Posterior vena cava (tissue), 2 donors: ENCODE results near the gene GLRX2. TPM values are rescaled to one million over a fixed set of nuclear protein-coding genes. Genes with fewer than 3 reads are reported as not detected.
A peak's percentile ranks its signal among the peaks of the same experiment; 100 is the strongest.
"Not testable (repeated sequence)": the region's sequence is repeated elsewhere in the genome, so short reads cannot be mapped to it uniquely, and the experiment has no call there.

Experiments
- DNase-seq: peaks from one replicate; pipeline ENCODE4 v3.0.0-alpha.2; 2020; ENCODE audit warnings: low spot score
- intact Hi-C, 2 donors: fragments of 100-400 bp; cut with DNase I; formaldehyde crosslinking; loops; one replicate each; pipeline versions ENCODE4 v1.14.1 to v1.14.2; 2022 to 2023
- total RNA-seq, 2 donors: library from RNA; stranded (reverse); fragmentation: NEBNext Ultra II Directional; extraction: Animal tissue kit (Norgen Biotek cat#: 25700); gene quantifications; one replicate each; pipeline ENCODE4 v1.2.1, GENCODE V29; 2021
- donor health status: DM: yes; HTN: yes; CAD: no.
- donor health status: DM: yes; HTN: yes; CAD: no.

GLRX2 gene
- total RNA-seq, 2 donors from 2014 or later = 21.1 to 26.6 TPM

DNA sequence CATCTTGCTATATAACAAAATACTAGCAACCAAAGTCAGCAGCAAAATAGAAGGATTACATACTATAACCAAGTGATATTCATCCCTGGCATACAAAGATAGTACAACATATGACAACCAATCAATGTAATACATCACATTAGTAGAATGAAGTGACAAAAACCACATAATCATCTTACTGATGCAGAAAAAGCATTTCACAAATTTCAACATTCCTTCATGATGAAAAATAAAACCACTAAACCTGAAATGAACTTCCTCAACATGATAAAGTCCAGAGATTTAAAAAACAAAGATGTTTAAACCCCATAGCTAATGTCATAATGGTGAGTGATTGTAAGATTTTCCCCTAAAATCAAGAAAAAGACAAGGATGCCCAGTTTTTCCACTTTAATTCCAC is 27.2 kb downstream of the GLRX2 start:
- intact Hi-C loops = no loop called here
- no peak for DNase-seq

DNA sequence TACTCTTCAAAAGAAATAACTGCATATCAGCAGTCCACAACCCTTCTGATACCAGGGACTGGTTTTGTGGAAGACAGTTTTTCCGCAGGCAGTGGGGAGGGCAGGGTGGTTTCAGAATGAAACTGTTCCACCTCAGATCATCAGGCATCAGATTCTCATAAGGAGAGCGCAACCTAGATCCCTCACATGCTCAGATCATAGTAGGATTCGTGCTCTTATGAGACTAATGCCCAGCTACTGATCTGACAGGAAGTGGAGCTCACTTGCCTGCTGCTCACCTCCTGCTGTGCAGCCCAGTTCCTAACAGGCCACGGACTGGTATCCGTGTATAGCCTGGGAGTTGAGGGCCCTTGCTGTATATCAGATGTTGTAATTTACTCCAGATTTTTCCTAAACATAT is 34.3 kb downstream of the GLRX2 start:
- intact Hi-C loops = no loop called here
- no peak for DNase-seq

DNA sequence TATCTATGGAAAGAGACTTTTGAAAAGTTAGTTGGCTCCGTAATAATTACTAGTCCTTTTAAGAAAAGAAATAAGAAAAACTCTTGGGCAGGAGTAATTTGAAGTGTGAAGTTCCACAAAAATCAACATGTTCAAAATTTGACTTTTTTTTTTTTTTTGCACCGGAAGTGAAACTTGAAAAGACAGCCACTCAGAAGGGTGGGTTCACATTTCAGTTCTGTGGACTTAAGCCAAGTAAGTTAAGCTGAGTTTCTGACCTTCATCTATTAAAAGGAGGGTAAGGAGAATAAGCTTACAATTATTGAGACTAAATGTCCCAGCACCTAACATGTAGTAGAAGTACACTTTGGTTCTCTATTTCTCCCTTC is 34.8 kb downstream of the GLRX2 start:
- intact Hi-C loops = no loop called here
- no peak for DNase-seq

DNA sequence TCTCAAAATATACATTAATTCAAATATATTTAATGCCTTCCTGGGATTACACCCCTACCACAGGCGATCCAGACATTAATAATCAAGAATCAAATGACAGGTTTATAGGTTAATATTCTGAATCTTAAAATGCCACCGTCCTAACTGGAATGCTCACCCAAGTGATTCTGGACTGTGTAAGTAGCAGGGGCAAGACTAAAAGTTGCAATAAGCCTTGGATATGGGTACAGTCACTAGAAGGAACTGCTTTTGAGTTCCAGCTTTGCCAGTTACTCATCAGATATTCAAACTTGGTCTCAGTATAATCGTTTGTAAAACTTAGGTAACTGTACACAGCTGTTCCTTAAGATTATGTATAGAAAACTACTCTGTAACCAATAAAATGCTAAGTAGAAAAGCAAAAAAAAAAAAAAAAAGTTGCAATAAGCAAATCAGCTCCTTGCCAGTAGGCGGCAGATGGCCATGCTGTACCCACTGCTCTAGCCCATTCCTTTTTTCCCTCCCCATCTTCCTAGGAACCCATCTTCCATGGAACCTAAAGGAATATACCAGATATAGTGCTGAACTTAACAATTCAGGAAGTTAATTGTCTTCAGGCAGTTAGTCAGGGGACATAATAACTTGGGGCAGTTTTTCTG is 35.3 kb downstream of the GLRX2 start:
- intact Hi-C loops = loop anchor here in 1 of 2 donors (10.0 kb wide), 1 partner anchor 45 kb away; no protein-coding TSS in a partner anchor
- no peak for DNase-seq

DNA sequence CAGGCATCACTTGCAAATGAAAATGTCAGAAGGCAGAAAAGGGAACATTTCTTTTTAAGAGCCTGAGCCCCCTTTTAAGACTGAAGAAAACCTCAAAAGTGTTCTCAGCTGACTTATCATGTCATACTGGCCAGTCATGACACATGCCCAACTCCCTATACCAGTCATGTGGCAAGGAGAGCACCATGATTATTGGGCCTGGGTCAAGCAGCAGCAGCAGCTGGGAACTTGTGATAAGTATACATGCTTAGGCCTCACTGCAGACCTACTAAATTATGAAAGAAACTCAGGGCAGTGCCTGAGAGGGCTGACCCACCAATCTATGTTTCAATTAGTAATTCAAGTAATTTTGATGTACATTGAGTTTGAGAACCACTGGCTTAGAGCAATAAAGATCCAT is 37.2 kb downstream of the GLRX2 start:
- intact Hi-C loops = loop anchor here in 1 of 2 donors (10.0 kb wide), 1 partner anchor 47 kb away; no protein-coding TSS in a partner anchor
- DNase-seq = no peak

DNA sequence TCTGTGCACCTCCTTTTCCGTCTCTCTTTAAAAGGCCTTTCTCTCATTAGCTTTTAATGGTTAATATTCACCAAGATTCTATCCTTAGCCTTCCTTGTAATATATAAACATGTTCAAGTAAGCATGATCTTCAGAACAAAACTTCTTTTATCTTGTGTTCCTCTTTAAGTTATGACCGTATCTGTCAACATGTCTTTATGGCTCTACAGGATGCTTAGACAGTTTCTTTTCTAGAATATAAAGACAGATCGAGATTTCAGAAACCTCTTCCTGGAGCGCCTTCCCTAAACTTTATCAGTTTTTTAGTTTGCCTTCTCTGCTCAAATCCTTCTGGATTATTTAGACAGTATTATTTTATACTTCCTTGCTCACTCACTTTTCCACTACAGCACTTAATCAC is 38.6 kb downstream of the GLRX2 start:
- no peak for DNase-seq
- intact Hi-C loops = loop anchor here in 1 of 2 donors (10.0 kb wide), 1 partner anchor 48 kb away; no protein-coding TSS in a partner anchor

DNA sequence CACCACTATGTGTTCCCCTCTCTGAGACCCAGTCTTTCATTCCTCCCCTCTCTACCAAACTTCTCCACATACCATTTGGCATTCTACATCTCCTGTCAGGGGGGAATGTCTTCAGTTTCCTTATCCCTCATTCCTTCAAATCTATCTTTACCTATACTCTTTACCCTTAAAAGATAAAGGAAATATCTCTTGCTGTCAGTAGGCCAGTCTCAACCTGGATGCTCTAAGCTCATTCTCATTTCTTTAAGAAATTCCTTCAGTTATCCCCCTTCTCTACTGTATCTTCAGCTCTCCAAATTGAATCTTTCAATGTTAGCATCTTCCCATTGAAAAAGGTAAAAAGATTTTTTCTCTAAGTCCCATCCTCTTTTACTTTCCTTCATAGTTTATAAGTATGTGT is 39.3 kb downstream of the GLRX2 start:
- DNase-seq = no peak
- intact Hi-C loops = loop anchor here in 1 of 2 donors (10.0 kb wide), 1 partner anchor 49 kb away; no protein-coding TSS in a partner anchor

DNA sequence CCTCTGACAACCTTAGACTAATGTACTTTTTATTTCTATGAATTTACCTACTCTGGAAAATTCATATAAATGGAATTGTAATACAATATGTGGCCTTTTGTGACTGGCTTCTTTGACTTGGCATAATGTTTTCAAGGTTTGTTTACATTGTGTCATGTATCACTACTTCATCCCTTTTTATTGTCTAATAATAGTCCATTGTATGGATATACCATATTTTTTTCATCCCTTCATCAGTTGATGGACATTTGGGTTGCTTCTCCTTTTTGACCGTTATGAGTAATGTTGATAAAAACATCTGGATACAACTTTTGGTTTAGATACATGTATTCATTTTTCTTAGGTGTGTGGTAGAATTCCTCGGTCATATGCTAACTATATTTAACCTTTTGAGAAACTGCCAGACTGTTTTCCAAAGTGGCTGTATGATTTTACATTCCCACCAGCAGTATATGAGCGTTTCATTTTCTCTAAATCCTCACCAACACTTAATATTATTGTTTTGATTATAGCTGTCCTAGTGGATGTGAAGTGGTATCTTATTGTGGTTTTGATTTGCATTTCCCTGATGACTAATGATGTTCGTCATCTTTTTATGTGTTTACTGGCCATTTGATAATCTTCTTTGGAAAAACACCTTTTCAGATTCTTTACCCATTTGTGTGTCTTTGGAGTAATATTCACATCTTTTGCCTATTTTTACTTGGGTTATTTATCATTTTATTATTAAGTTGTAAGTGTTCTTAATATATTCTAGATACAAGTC is 42.3 kb downstream of the GLRX2 start:
- intact Hi-C loops = loop anchor here in 1 of 2 donors (10.0 kb wide), 1 partner anchor 52 kb away; no protein-coding TSS in a partner anchor
- DNase-seq = no peak

DNA sequence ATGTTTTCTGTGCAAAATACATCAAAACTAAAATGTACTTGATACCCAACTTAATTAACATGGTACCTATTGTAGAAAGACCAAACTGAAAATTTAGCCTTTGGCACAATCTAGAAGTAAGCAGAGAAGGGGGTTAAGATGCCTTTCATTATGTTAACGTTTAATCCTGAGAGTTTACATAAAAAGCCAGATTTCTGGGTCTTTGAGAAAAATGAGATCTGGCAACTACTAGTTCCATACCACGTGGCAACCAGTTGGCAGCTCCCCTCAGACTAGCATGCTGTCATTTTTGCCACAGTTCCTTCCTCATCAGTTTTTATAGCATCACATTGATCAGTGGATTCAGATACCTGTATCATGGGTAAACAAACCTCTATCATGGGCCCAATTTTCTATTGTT is 44.3 kb downstream of the GLRX2 start:
- no peak for DNase-seq
- intact Hi-C loops = loop anchor here (2.0 to 10.0 kb wide), 2 partner anchors 54 to 60 kb away; no protein-coding TSS in a partner anchor

DNA sequence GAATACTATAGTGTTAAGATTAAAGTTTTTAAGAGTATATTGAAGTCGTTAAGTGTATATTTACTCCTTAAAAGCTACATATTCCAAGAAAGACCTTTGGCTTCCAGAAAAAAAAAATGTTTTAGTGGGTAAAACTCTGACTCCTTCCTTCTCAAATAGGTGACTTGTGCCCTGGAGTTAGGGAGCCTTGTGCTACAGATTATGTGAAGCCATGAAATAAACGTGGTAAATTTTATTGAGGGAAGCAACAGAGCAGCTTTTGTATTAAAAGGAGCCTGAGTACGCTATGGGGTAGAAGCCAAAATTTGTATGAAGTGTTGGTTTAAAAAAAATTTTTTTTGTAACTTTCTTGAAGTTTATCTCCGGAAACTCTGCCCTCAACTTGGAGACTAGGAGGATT is 44.8 kb downstream of the GLRX2 start:
- intact Hi-C loops = loop anchor here (2.0 to 10.0 kb wide), 2 partner anchors 54 to 60 kb away; no protein-coding TSS in a partner anchor
- DNase-seq = no peak

DNA sequence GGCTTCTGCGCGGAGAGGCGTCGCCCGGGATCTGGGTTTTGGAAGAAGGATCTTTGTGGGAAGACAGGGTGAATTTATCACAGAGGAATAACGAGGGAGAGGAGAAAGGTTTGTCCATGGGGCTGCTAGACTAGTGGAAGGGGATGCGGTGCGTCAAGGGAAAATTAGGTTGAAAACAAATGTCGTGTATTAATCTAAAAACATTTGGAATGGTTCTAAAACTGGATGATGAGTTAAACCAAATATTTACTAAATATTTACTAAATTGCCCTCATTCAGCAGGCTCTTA is 45.2 kb downstream of the GLRX2 start:
- DNase-seq = no peak
- intact Hi-C loops = loop anchor here (2.0 to 10.0 kb wide), 2 partner anchors 55 to 61 kb away; no protein-coding TSS in a partner anchor

DNA sequence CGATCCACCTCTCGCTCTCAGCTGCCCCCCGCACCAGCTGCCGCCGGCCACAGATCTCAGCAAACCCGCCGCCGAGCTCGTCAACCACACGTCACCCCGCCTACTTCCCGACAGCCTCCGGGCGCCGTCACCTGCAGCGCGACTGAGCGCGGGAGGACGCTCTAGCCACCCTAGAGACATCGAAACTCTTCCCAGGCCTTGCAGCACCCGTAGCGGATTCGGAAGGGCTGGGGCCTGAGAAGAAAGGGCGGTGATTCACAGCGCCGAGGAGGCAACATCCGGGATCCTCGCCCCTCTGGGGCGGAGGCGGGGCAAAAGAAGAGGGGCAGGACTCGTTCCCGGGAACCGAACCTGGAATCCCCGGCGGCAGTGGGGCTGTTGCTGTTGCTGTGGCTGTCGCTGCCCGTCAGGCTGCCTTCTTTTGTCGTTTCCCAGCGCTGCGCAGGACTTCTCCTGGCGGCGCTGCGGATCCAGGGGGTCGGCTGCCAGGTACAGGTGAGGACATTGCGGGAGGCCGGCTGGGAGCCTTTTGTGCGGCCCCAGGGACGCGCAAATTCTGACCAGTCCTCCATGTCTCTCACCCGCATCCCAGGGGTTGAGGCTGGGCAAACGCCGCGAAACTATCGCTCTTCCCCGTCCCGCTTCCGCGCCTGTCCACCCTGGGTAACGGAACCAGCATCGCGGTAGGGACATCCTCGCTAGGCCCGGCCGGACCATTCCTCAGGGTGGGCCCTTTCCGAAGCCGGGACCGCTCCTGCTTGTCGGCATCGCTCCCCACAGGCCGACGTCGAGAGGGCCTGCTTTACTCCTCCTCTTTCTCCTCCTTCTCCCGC is 45.7 kb downstream of the GLRX2 start, which contains the start of the genes RO60 and UCHL5:
TSS of gene RO60 (plus strand) at position 331 of the 833 bp plus-strand sequence. CDS start 9,443 bp downstream, outside the sequence.
TSS of gene UCHL5 (minus strand) at position 79 of the 833 bp plus-strand sequence. CDS start 100 bp downstream, outside the sequence.
- peak; percentile 99 for DNase-seq
- intact Hi-C loops = loop anchor here (2.0 to 10.0 kb wide), 2 partner anchors 55 to 61 kb away; no protein-coding TSS in a partner anchor

DNA sequence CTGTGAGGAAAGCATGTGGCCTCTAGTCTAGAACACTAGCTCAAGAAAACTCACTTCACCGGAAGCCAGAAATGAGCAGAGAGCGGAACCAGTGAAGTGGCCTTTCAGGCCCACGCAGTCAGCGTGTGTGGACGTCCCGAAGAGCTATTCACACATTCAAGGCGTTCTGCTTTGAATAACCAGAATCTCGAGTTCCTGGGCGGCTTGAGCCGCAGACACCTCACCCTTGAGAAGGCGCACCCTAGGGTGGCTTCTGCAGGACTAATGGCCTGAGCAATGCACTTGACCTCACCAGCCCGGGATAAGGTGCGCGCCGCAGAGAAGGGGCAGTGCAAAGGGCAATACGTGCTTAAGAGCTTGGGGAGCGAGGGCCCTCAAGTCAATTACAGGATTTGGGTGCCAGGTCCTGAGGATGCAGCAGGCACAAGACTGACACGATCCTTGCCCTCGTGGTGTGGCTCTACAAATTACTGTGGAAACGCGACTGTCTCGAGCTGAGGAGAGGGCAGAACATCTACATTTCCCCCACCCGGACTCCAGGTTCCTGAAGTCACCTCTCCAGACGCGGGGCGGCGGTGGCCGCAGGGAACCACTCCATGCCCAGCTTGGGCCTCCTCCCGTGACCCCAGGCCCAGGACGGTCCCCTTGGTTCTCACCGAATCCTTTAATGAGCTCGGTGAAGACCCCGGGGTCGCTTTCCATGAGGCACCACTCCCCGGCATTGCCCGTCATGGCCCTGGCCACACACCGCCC is 46.5 kb downstream of the GLRX2 start:
- intact Hi-C loops = no loop called here
- peak; percentile 84 for DNase-seq

DNA sequence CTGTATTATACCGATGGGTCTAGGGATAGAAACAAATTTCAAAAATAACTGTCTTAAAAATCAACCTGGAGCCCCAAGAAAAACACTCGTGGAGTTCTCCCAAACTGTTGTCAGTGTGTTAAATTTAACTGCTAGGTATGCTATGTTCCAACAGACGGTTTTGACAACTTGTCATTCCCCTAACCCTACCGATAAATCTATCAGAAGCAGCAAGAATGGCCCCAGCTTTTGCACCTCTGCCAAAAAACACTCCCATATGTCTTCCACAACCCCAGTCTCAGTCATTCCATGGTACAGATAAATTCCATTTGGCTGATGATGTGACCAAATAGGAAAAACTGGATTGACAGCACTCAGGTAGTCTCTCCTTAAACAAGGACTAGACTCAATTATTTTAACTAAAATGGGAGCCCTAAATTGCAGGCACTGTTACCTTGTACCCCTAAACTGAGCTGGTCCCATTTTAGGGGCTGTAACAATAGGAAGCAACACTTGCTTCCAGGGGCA is 51.0 kb downstream of the GLRX2 start:
- no peak for DNase-seq
- intact Hi-C loops = no loop called here

DNA sequence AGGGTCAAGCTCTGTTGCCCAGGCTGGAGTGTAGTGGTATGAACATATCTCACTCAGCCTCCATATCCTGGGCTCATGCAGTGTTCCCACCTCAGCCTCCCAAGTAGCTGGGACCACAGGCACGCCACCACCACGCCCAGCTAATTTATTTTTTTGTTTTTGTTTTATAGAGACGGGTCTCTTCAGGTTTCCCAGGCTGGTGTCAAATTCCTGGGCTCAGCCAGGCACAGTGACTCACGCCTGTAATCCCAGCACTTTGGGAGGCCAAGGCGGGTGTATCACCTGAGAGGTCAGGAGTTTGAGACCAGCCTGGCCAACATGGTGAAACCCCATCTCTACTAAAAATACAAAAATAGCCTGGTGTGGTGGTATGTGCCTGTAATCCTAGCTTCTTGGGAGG is 56.3 kb downstream of the GLRX2 start:
- DNase-seq, intact Hi-C loops: not testable (repeated sequence)
